NCI-H446 (cell line): ENCODE measurements around the gene SLC49A4.

Experiments used
- DNase-seq, 2 experiments: peaks; one replicate each; lab custom pipeline; 2025; lab: John Stamatoyannopoulos, UW

The SLC49A4 gene

DNA sequence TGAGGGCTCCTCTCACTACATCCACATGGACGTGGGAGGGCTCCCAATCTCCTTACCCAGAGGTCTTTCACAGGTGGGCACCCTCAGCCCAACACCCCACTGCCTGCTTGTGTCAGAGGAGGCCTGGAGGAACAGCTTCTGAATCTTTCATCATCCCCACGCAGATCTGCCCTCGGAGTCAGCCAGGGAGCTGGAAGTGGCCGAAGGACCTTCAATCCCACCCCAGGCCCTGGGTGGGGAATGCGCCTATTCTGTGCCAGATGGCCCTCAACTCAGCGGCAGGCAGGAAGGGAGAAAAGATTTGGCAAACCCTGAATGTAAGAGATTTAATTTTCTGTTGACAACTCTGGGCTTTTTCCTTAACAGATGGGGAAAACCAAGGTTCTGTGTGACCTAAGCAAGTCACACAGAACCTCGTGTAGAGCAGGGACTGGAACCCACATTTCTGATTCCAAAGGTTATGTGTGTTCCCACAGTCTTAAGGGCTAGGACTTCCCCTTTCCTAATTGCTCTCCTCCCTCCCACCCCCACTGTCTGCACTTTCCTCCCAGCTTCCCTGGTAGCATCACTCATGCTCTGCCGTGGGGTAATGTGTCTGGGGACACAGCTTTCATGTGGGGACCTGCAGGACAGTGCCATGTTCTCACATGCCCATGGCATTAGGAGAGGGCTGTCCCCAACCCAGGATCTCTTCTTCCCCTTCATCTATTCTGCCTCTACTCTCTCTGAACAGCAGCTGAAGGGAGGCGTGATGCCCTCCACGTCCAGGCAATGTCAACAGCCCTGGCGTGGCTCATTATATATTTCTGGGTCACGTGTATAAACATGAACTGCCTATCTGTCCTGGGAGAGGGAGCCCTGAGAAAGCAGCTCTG lies 134.6 kb downstream of the SLC49A4 start:
- DNase-seq = peak in 1 of 2 experiments; percentile 53

DNA sequence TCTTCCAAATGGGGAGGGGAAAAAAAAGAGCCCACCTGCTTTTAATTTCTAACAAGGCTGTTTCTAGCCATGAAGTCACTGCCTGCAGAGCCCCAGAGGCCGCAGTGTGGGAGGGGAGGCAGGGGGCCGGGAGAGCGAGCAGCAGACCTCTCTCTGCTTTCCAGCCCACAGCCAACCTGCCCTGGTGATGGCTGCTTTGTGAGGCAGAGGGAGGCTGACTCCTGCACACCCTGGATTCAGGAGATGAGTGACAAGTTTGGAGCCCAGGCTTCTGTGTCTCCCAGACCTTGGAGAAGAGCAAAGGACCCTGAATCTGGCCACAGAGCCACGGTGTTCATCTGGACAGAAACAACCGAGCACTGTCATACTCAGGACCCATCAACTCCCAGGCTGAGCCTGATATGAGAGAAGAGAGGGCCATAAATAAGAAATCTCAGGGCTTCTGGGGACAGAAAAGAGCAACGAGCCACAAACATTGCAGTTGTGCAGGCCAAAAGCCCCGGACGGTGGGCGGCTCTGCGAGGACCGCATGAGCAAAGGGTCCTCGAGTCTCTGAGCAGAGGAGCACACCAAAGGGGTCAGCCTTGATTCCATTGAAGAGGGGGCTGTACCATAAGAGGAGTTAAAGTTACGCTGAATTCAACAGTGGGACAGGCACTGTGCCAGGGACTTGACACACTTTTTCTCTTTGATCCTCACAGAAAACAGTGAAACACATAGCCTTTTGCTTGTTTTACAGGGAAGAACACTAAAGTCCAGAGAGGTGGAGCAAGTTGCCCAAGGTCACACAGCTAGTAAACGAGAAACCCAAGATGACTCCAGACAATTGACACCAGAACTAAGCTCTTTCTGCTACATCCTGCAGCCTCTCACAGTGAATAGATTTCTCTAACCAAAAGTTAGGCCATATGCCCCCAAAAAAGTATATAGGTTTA lies 135.5 kb downstream of the SLC49A4 start:
- no peak for DNase-seq
